ENCODE data around the gene MAP4. TPM values are rescaled to one million over a fixed set of nuclear protein-coding genes. Genes with fewer than 3 reads are reported as not detected.

The MAP4 gene
- total and polyA plus RNA-seq, 2 donors (not counting 3 experiments of a cell fraction or from before 2014, with no cell fraction given) = 121 to 290 TPM

- H3K4me2 ChIP-seq (ENCODE audit: insufficient read depth, low read length) = no peak overlapping the region
- no peak for TF ChIP-seq MAX (IDR thresholded peaks at IDR 0.05; ENCODE audit: insufficient read depth, insufficient read length)
- dilution Hi-C loops (cut with MboI; ENCODE audit: extremely low pct_ligation_motif_present, low sequenced_read_pairs) = no loop called here
- H3K9me3 ChIP-seq (replicated peaks; ENCODE audit: control insufficient read depth, insufficient read depth, low read length) = no peaks in the 10 kb centered on the region
- intact Hi-C loops (cut with micrococcal nuclease) = no loop called here
- ChIA-PET CTCF (no interaction called here), POLR2A (no interaction called here)
- BruUV-seq (replicated peaks) = no TSS peak
- H3K9ac ChIP-seq (replicated peaks; ENCODE audit: extremely low read depth, insufficient read depth, low read length) = no peak overlapping the region
- no peaks in the 10 kb centered on the region for H4K20me1 ChIP-seq (replicated peaks; ENCODE audit: control insufficient read depth, extremely low read depth, insufficient read depth, low read length)
- no peaks in the 10 kb centered on the region for H3K79me2 ChIP-seq (ENCODE audit: control insufficient read depth, insufficient read depth, low read length)
- no peaks in the 10 kb centered on the region for H3K4me1 ChIP-seq (ENCODE audit: control insufficient read depth, extremely low read depth, insufficient read depth, low read length)
- FAIRE-seq = no peak
- no peak overlapping the region for H3K4me3 ChIP-seq (replicated peaks in 1 of 3; ENCODE audit: insufficient read depth in 1 of 3, low read depth in 1 of 3, low read length in 3 of 3)
- no peak overlapping the region for H2AFZ ChIP-seq (ENCODE audit: low read depth, low read length)
- no peak for DNase-seq (ENCODE audit: low read depth, low spot score)
- H3K27ac ChIP-seq (ENCODE audit: insufficient read depth, low read depth, low read length) = no peak overlapping the region
- peaks cover 20 to 77% of the 10 kb centered on the region in 2 experiments for H3K36me3 ChIP-seq (ENCODE audit: control insufficient read depth in 2 of 2, extremely low read depth in 1 of 2, insufficient read depth in 2 of 2, low read length in 2 of 2)
- no peaks in the 10 kb centered on the region for H3K27me3 ChIP-seq (ENCODE audit: control insufficient read depth in 2 of 2, insufficient read depth in 2 of 2, low read length in 2 of 2)
- no peaks in the 10 kb centered on the region for H3K9me1 ChIP-seq (replicated peaks; ENCODE audit: control insufficient read depth, extremely low read depth, insufficient read depth, low read length)
Observed at GRCh38 chr3:47847260-47847659, 169.0 kb downstream of the MAP4 start.

- intact Hi-C loops (cut with micrococcal nuclease) (no loop called here), dilution Hi-C loops (cut with MboI; ENCODE audit: extremely low pct_ligation_motif_present, low sequenced_read_pairs) (no loop called here)
- Histone ChIP-seq H2AFZ (ENCODE audit: low read depth, low read length) (no peak overlapping the region), H3K36me3 (ENCODE audit: control insufficient read depth in 2 of 2, extremely low read depth in 1 of 2, insufficient read depth in 2 of 2, low read length in 2 of 2) (peaks cover 20 to 76% of the 10 kb centered on the region in 2 experiments), H3K9me1 (replicated peaks; ENCODE audit: control insufficient read depth, extremely low read depth, insufficient read depth, low read length) (no peaks in the 10 kb centered on the region), H3K9me3 (replicated peaks; ENCODE audit: control insufficient read depth, insufficient read depth, low read length) (no peaks in the 10 kb centered on the region), H3K4me1 (ENCODE audit: control insufficient read depth, extremely low read depth, insufficient read depth, low read length) (no peaks in the 10 kb centered on the region), H3K27ac (ENCODE audit: insufficient read depth, low read depth, low read length) (no peak overlapping the region), H4K20me1 (replicated peaks; ENCODE audit: control insufficient read depth, extremely low read depth, insufficient read depth, low read length) (no peaks in the 10 kb centered on the region), H3K79me2 (ENCODE audit: control insufficient read depth, insufficient read depth, low read length) (no peaks in the 10 kb centered on the region), H3K4me2 (ENCODE audit: insufficient read depth, low read length) (no peak overlapping the region), H3K27me3 (ENCODE audit: control insufficient read depth in 2 of 2, insufficient read depth in 2 of 2, low read length in 2 of 2) (no peaks in the 10 kb centered on the region), H3K9ac (replicated peaks; ENCODE audit: extremely low read depth, insufficient read depth, low read length) (no peak overlapping the region), H3K4me3 (replicated peaks in 1 of 3; ENCODE audit: insufficient read depth in 1 of 3, low read depth in 1 of 3, low read length in 3 of 3) (no peak overlapping the region)
- FAIRE-seq (no peak), DNase-seq (ENCODE audit: low read depth, low spot score) (no peak)
- ChIA-PET CTCF (no interaction called here), POLR2A (no interaction called here)
- BruUV-seq (replicated peaks) = no TSS peak
- TF ChIP-seq EZH2 (IDR thresholded peaks at IDR 0.05; ENCODE audit: borderline replicate concordance, low read depth, low read length, severe bottlenecking) (no peak), POLR2AphosphoS5 (IDR thresholded peaks at IDR 0.05; ENCODE audit: insufficient read depth, low read depth, low read length) (no peak), FOS (IDR thresholded peaks at IDR 0.05; ENCODE audit: borderline replicate concordance, insufficient read depth, low read length) (no peak), POLR2A (IDR thresholded peaks at IDR 0.05; ENCODE audit: low read depth, low read length) (peak; percentile 18)
Observed at GRCh38 chr3:47846880-47847248, 169.4 kb downstream of the MAP4 start.

Data from endothelial cell of umbilical vein (primary cell).